IPS-18c (cell line): Measurements from ENCODE around the gene CFAP74.

ENCODE experiments used
- H3K4me3 ChIP-seq: 2 replicates; pipeline ENCODE4 v1.7.0; 2013; ENCODE audit warnings: low read depth, mild to moderate bottlenecking, low read length, moderate library complexity; ENCODE audit not compliant: insufficient read depth
- H3K9me3 ChIP-seq: one replicate; pipeline ENCODE4 v1.6.1; 2013; ENCODE audit warnings: mild to moderate bottlenecking, low read length, moderate library complexity; ENCODE audit not compliant: control insufficient read depth, insufficient read depth

Gene CFAP74

GRCh38 chr1:1954831-1955441 lies 48.6 kb downstream of the CFAP74 start:
- Histone ChIP-seq H3K4me3 (no peak overlapping the region), H3K9me3 (peaks cover 4% of the 10 kb centered on the region)

GRCh38 chr1:1954015-1954414 lies 49.6 kb downstream of the CFAP74 start:
- no peak overlapping the region for H3K4me3 ChIP-seq
- peaks cover 4% of the 10 kb centered on the region for H3K9me3 ChIP-seq

GRCh38 chr1:1950940-1951339 lies 52.6 kb downstream of the CFAP74 start:
- Histone ChIP-seq H3K4me3 (no peak overlapping the region), H3K9me3 (peaks cover 4% of the 10 kb centered on the region)

- H3K4me3 ChIP-seq: no peak overlapping the region
Measured at GRCh38 chr1:1948783-1949182, 54.8 kb downstream of the CFAP74 start.

GRCh38 chr1:1947493-1947892 lies 56.1 kb downstream of the CFAP74 start:
- H3K4me3 ChIP-seq: no peak overlapping the region
- H3K9me3 ChIP-seq: peaks cover 4% of the 10 kb centered on the region

More at GRCh38 chr1:1948783-1949182, 54.8 kb downstream of the CFAP74 start:
- H3K9me3 ChIP-seq: peaks cover 4% of the 10 kb centered on the region

- Histone ChIP-seq H3K4me3 (no peak overlapping the region), H3K9me3 (no peaks in the 10 kb centered on the region)
Measured at GRCh38 chr1:1946540-1946939, 57.0 kb downstream of the CFAP74 start.

GRCh38 chr1:1945782-1946393 lies 57.7 kb downstream of the CFAP74 start:
- Histone ChIP-seq H3K9me3 (no peaks in the 10 kb centered on the region), H3K4me3 (no peak overlapping the region)

GRCh38 chr1:1943834-1944570 lies 59.6 kb downstream of the CFAP74 start:
- Histone ChIP-seq H3K4me3 (peak overlapping the region; percentile 28; the same call in 1 of the 2 replicates), H3K9me3 (no peaks in the 10 kb centered on the region)

- Histone ChIP-seq H3K4me3 (no peak overlapping the region), H3K9me3 (no peaks in the 10 kb centered on the region)
Measured at GRCh38 chr1:1942753-1943656, 60.6 kb downstream of the CFAP74 start.

- Histone ChIP-seq H3K9me3 (no peaks in the 10 kb centered on the region), H3K4me3 (no peak overlapping the region)
Measured at GRCh38 chr1:1941868-1942752, 61.5 kb downstream of the CFAP74 start.

- Histone ChIP-seq H3K9me3 (no peaks in the 10 kb centered on the region), H3K4me3 (no peak overlapping the region)
Measured at GRCh38 chr1:1941211-1941841, 62.3 kb downstream of the CFAP74 start.

GRCh38 chr1:1940123-1940425 lies 63.5 kb downstream of the CFAP74 start:
- H3K4me3 ChIP-seq: no peak overlapping the region
- no peaks in the 10 kb centered on the region for H3K9me3 ChIP-seq

- Histone ChIP-seq H3K9me3 (no peaks in the 10 kb centered on the region), H3K4me3 (no peak overlapping the region)
Measured at GRCh38 chr1:1939296-1940122, 64.1 kb downstream of the CFAP74 start.

- H3K9me3 ChIP-seq: no peaks in the 10 kb centered on the region
- H3K4me3 ChIP-seq: no peak overlapping the region
Measured at GRCh38 chr1:1938613-1939295, 64.8 kb downstream of the CFAP74 start.

- Histone ChIP-seq H3K4me3 (no peak overlapping the region), H3K9me3 (no peaks in the 10 kb centered on the region)
Measured at GRCh38 chr1:1938276-1938573, 65.4 kb downstream of the CFAP74 start.
